ENCODE measurements around the gene SET.
A peak's percentile ranks its signal among the peaks of the same experiment; 100 is the strongest.

The SET gene

GRCh38 chr9:128713941-128714573, 25.0 kb downstream of the SET start:
- no peak for FAIRE-seq

- no peak for FAIRE-seq
Measured at GRCh38 chr9:128714586-128715435, 25.8 kb downstream of the SET start.

GRCh38 chr9:128715436-128715750, 26.4 kb downstream of the SET start:
- FAIRE-seq, result no peak

- FAIRE-seq, result no peak
Measured at GRCh38 chr9:128716581-128717254, 27.7 kb downstream of the SET start.

GRCh38 chr9:128718047-128718446, 29.0 kb downstream of the SET start:
- no peak for FAIRE-seq

DNA sequence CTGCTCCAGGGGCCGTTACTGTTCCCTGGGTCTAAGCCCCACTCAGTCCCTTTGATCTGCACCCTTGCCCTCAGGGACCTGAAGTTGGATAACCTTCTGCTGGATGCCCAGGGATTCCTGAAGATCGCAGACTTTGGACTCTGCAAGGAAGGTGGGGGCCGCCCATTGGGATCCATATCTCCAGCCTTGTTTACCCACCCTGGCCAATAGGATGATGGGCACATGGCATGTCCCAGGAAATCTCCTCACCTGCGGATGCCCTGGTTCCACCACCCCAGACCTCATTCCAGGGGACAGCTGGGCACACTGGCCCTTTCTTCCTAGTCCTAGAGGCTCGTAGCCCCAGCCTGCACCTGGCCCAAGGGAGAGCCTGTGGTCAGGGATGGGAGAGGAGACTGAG, 29.5 kb downstream of the SET start:
- no peak for FAIRE-seq

DNA sequence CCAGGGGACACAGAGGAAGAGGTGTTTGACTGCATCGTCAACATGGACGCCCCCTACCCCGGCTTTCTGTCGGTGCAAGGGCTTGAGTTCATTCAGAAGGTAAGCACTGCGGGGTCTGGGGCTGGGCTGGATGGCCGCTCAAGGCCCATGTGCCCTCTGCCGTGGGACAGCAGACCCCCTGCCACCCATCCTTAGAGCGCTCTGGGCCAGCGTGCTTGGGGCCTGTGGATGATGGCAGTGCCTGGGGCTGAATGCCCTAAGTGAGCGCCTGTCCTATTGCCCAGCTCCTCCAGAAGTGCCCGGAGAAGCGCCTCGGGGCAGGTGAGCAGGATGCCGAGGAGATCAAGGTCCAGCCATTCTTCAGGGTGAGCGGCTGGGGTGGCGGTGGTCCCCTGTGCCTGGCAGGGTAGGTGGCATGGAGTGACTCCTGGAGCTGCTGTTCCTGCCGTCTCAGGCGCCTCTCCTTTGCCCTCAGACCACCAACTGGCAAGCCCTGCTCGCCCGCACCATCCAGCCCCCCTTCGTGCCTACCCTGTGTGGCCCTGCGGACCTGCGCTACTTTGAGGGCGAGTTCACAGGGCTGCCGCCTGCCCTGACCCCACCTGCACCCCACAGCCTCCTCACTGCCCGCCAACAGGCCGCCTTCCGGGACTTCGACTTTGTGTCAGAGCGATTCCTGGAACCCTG, 31.0 kb downstream of the SET start:
- no peak for FAIRE-seq

- FAIRE-seq, result no peak
Measured at GRCh38 chr9:128720841-128721486, 31.9 kb downstream of the SET start.

DNA sequence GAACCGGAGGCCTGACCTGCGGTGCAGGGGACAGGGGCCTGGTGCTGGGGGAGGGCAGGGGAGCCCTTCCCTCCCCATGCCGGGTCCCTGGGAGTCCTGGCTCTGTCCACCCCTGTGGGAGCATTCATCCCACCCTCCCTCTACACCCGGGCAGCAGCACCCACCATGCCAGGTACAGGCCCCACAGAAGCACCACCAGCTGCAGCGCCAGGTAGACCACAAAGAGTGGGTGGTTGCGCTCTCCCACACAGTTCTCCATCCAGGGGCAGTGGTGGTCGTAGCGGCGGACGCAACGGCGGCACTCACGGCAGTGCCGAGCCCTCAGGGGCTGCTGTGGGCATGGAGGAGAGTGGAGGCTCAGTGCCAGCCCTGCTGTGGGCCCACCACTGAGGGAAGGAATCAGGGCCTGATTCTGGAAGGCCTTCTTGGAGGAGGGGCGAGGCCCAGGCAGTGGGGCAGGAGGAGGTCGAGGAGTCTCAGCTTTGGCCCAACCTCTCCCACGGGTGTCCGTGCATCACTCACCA, 32.5 kb downstream of the SET start:
- no peak for FAIRE-seq

DNA sequence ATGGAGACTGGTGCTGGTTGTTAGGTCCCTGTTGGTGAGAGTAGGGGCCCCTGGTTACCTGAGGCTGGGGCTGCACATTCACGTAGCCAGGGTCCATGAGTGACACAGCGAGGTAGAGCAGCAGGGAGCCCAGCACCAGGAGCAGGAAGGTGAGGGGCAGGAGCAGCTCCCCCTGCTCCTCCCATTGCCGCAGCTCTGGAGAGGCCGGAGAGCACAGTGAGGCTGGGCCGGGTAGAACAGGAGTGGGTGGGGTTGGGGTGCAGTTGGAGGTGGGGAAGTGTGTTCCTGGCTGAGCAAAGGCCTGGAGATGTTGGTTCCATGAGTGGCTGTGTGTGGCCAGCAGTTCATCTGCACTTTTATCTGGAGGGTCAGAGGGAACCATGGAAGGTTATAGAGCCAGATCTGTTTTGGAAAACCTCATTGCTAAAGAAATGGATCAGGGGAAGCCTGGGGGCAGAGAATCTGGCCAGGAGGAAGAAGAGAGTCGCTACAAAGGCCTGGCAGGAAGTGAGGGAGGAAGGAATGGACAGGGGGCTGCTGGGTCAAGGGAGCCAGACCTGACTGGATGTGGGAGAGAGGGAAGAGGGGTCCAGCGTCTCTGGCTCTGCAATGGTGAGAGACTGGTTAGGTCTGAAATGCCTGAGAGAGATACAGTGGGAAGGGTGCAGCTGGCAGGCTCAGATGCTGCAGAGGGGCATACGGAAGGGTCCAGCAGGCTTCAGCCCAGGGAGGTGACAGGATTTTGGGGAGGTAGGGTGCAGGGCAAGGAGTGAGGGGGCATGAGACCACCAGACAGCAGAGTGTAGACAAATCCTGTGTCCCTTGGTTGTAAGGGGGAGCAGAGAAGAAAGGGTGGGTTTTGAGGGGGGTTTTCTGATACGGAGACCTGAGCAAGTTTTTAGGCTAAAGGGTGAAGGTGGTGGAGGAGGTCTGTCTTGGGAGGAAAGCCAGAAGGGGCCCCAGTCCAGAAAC, 33.6 kb downstream of the SET start:
- no peak for FAIRE-seq

DNA sequence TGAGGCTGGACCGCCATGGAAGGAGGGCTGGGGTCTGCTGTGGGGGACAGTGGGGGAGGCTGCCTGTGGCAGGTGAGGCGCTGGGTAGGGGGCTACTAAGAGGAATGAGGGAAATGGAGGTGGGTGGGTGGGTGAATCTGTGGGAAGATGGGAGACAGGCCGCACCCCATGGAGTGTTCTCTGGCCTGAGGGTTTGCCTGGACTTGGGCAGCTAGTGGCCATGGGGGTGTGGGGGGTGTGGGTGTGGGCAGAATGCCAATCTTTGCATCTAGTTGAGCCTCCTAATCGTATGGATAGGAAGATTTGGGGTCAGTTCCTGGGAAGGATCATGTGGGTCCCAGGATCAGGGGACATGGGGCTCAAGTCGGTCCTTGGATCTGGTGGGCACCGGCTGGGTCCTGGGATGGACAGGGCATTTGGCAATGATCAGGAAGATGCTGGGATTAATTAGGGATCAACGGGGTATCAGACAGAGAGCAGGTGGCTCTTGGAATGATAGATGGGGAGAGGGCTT, 34.4 kb downstream of the SET start:
- no peak for FAIRE-seq

GRCh38 chr9:128723866-128724743, 35.1 kb downstream of the SET start, which contains the start of gene ZDHHC12:
Gene ZDHHC12, minus strand, starts transcription at chr9:128724127. Its CDS starts 34 bp downstream, at chr9:128724093.
- FAIRE-seq, result peak; percentile 96

GRCh38 chr9:128724744-128725211, 35.8 kb downstream of the SET start:
- FAIRE-seq, result no peak

GRCh38 chr9:128727640-128728248, 38.7 kb downstream of the SET start:
- FAIRE-seq, result no peak

DNA sequence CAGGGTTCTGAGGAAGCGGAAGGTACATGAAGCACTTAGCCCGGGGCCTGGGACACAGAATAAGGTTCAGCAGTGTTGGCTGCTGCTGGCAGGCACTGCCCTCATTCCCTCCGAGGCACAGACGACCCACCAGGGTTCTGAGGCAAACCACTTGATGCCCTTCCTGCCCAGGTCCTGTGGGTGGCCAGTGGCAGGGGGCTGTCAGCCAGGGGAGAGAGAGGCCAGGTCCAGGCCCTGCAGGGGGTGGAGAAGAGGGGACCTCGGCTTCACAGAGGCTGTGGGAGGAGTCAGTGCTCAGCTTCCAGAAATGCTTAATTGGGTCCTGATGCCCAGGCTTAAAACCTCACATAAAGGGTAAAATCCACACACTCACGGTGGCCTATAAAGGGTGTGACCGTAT, 39.3 kb downstream of the SET start:
- FAIRE-seq, result no peak

DNA sequence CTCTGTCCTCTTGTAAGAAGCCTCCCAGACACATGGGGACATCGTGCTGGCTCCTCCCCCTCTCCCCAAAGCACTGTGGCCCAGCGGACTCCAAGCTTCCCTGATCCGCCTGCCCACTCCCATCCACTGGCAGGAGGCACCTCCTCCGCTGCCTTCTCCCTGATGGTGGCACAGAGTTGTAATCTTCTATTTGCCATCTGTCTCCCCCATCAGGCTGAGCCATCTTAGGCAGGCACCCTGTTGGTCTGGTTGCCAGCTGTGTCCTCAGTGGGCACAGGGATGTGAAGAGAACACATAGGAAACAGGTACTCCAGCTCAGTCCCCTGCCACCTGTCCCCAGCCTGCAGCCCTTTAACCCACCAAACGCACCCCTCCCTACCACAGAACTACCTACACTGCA, 40.3 kb downstream of the SET start:
- no peak for FAIRE-seq

- FAIRE-seq, result no peak
Measured at GRCh38 chr9:128729766-128730517, 40.9 kb downstream of the SET start.

DNA sequence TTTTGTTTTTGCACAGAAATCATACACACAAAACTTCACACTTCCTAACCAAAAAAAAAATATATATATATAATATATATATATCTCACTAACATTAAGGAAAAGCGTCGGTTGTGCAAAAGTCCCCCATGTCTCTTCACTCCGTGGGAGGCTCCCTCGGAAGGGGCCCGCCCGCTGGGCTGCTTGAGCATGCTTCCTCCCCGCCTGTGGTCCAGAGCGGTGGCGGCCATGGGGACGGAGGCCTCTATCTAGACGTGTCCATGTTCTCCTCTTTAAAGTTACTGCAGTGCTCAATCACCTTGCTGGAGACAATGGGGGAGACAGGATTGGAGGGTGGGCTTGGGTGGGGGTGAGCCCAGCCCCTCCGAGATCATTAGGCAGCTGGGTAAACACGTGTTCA, 42.1 kb downstream of the SET start:
- no peak for FAIRE-seq

GRCh38 chr9:128731691-128732090, 42.7 kb downstream of the SET start:
- no peak for FAIRE-seq

Data from G401.6 (cell line).